ENCODE data around the gene ANXA2R. TPM values are rescaled to one million over a fixed set of nuclear protein-coding genes. Genes with fewer than 3 reads are reported as not detected.

ANXA2R gene
- total and polyA plus RNA-seq, 9 of the 15 experiments (the other 6 are each of a cell fraction or from before 2014, with no cell fraction given) = 2.1 to 4.8 (median 3.4) TPM

- TF ChIP-seq RBBP5 (IDR thresholded peaks at IDR 0.05; ENCODE audit: borderline replicate concordance, insufficient read depth, low read length, poor library complexity, severe bottlenecking) (peak; percentile 82), FOXM1 (IDR thresholded peaks at IDR 0.05; ENCODE audit: low read depth) (peak; percentile 67; the same call in 1 of the 2 replicates), FOXM1 (CRISPR knock-in tag; IDR thresholded peaks at IDR 0.05; ENCODE audit: low read depth) (no peak), SMAD4 (CRISPR knock-in tag; conservative IDR thresholded peaks at IDR 0.05) (peak; percentile 72), PATZ1 (CRISPR knock-in tag; IDR thresholded peaks at IDR 0.05; ENCODE audit: borderline replicate concordance) (no peak; the same call in 1 of the 2 replicates), ZNF586 (CRISPR knock-in tag; conservative IDR thresholded peaks at IDR 0.05) (no peak), ATF6 (CRISPR knock-in tag; IDR thresholded peaks at IDR 0.05) (peak; percentile 84; the same call in 1 of the 2 replicates), RB1 (IDR thresholded peaks at IDR 0.05; ENCODE audit: low read depth) (peak; percentile 54), THAP12 (CRISPR knock-in tag; IDR thresholded peaks at IDR 0.05) (0 out of 2 replicates have a peak, but pooled peaks have one; percentile 10), SIRT6 (IDR thresholded peaks at IDR 0.05; ENCODE audit: low read depth, low read length) (no peak), NR2F6 (CRISPR knock-in tag; IDR thresholded peaks at IDR 0.05) (no peak), ILF3 (IDR thresholded peaks at IDR 0.05; ENCODE audit: borderline replicate concordance) (no peak), FOXJ3 (CRISPR knock-in tag; IDR thresholded peaks at IDR 0.05) (no peak), POLR3A (IDR thresholded peaks at IDR 0.05; ENCODE audit: borderline replicate concordance, extremely low read depth, insufficient read depth, insufficient read length) (no peak), ELF1 (tag; IDR thresholded peaks at IDR 0.05) (0 out of 2 replicates have a peak, but pooled peaks have one; percentile 40), RFX1 (IDR thresholded peaks at IDR 0.05) (0 out of 2 replicates have a peak, but pooled peaks have one; percentile 14), MAZ (CRISPR knock-in tag; conservative IDR thresholded peaks at IDR 0.05 in 1 of 2, IDR thresholded peaks at IDR 0.05 in 1 of 2) (peak; percentile 60 to 74)
- TF ChIP-seq, protein P1, sequence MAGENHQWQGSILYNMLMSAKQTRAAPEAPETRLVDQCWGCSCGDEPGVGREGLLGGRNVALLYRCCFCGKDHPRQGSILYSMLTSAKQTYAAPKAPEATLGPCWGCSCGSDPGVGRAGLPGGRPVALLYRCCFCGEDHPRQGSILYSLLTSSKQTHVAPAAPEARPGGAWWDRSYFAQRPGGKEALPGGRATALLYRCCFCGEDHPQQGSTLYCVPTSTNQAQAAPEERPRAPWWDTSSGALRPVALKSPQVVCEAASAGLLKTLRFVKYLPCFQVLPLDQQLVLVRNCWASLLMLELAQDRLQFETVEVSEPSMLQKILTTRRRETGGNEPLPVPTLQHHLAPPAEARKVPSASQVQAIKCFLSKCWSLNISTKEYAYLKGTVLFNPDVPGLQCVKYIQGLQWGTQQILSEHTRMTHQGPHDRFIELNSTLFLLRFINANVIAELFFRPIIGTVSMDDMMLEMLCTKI (IDR thresholded peaks at IDR 0.05; ENCODE audit: partially characterized antibody) = no peak
These were observed 2.7 kb upstream of the ANXA2R start (continued) for GRCh38 chr5:43042626-43043399.

Measured in K562 (cell line).